Mesendoderm (in vitro differentiated cells): ENCODE measurements around the gene HNRNPM.

Source experiments
- DNase-seq: peaks from one replicate; pipeline ENCODE4 v3.0.0; 2013
- H2AK5ac ChIP-seq: 2 replicates; pipeline ENCODE4 v1.6.1; 2013; ENCODE audit warnings: low read length, inconsistent platforms
- H2BK120ac ChIP-seq: 2 replicates; pipeline ENCODE4 v1.6.1; 2013; ENCODE audit warnings: low read depth, mild to moderate bottlenecking, low read length, moderate library complexity, mixed read lengths
- H2BK15ac ChIP-seq: replicated peaks from 2 replicates; pipeline ENCODE4 v1.6.1; 2013; ENCODE audit warnings: low read depth, mild to moderate bottlenecking, moderate library complexity
- H2BK5ac ChIP-seq: 2 replicates; pipeline ENCODE4 v1.6.1; 2013; ENCODE audit warnings: low read length, inconsistent platforms
- H3K18ac ChIP-seq: 2 replicates; pipeline ENCODE4 v1.6.1; 2013; ENCODE audit warnings: mild to moderate bottlenecking, low read length, mixed read lengths
- H3K23ac ChIP-seq: one replicate; pipeline ENCODE4 v1.6.1; 2013; ENCODE audit warnings: low read length
- H3K27ac ChIP-seq: 2 replicates; pipeline ENCODE4 v1.5.1; 2013; ENCODE audit warnings: low read depth, mild to moderate bottlenecking, inconsistent platforms, low read length, moderate library complexity
- H3K27me3 ChIP-seq: 2 replicates; pipeline ENCODE4 v1.6.1; 2013; ENCODE audit warnings: low read length, control low read depth, mild to moderate bottlenecking, inconsistent platforms; ENCODE audit not compliant: insufficient read depth, poor library complexity
- H3K36me3 ChIP-seq: 2 replicates; pipeline ENCODE4 v1.6.1; 2013; ENCODE audit warnings: low read length, inconsistent platforms; ENCODE audit not compliant: control insufficient read depth, insufficient read depth
- H3K4ac ChIP-seq: one replicate; pipeline ENCODE4 v1.6.1; 2013; ENCODE audit warnings: low read depth, mild to moderate bottlenecking, low read length, moderate library complexity
- H3K4me1 ChIP-seq: 2 replicates; pipeline ENCODE4 v1.6.1; 2013; ENCODE audit warnings: low read depth, low read length, inconsistent platforms; ENCODE audit not compliant: control insufficient read depth
- H3K4me2 ChIP-seq: 2 replicates; pipeline ENCODE4 v1.6.1; 2013; ENCODE audit warnings: low read length
- H3K4me3 ChIP-seq: 2 replicates; pipeline ENCODE4 v1.5.1; 2013; ENCODE audit warnings: mild to moderate bottlenecking, low read length
- H3K56ac ChIP-seq: one replicate; pipeline ENCODE4 v1.6.1; 2013; ENCODE audit warnings: low read length
- H3K79me1 ChIP-seq: 2 replicates; pipeline ENCODE4 v1.6.1; 2013; ENCODE audit warnings: low read length, inconsistent platforms
- H3K79me2 ChIP-seq: 2 replicates; pipeline ENCODE4 v1.6.1; 2013; ENCODE audit warnings: mild to moderate bottlenecking, low read length; ENCODE audit not compliant: control insufficient read depth, insufficient read depth
- H3K9ac ChIP-seq: 2 replicates; pipeline ENCODE4 v1.6.1; 2013; ENCODE audit warnings: low read length, inconsistent platforms
- H4K5ac ChIP-seq: one replicate; pipeline ENCODE4 v1.6.1; 2013; ENCODE audit warnings: low read length
- H4K8ac ChIP-seq: one replicate; pipeline ENCODE4 v1.6.1; 2013; ENCODE audit warnings: low read depth, mild to moderate bottlenecking, control low read depth, low read length, moderate library complexity
- WGBS: extraction: QIAGEN DNeasy Blood & Tissue Kit; methylation state at CpG from one replicate; pipeline ENCODE4 v1.1.7; 2013; ENCODE audit warnings: low lambda C conversion rate, missing lambda C conversion rate; ENCODE audit not compliant: insufficient coverage; ENCODE audit errors: extremely low coverage; 5-methylcytosine and 5-hydroxymethylcytosine counted together

The HNRNPM gene

GRCh38 chr19:8476524-8476923, 31.7 kb downstream of the HNRNPM start:
- peaks cover 35% of the 10 kb centered on the region for H3K36me3 ChIP-seq
- H2BK5ac ChIP-seq, result no peak overlapping the region
- no peak overlapping the region for H3K18ac ChIP-seq
- H3K56ac ChIP-seq, result no peak overlapping the region
- no peak overlapping the region for H2AK5ac ChIP-seq
- H4K5ac ChIP-seq, result no peak overlapping the region
- H3K23ac ChIP-seq, result no peak overlapping the region
- no peak overlapping the region for H3K4me3 ChIP-seq
- WGBS, result no CpG with 5 or more reads among the region's 8 CpGs
- H3K4me2 ChIP-seq, result no peak overlapping the region
- H2BK15ac ChIP-seq, result no peak overlapping the region
- DNase-seq, result no peak
- no peak overlapping the region for H4K8ac ChIP-seq
- H2BK120ac ChIP-seq, result no peak overlapping the region
- peaks cover 25% of the 10 kb centered on the region for H3K79me1 ChIP-seq
- H3K4me1 ChIP-seq, result no peaks in the 10 kb centered on the region
- H3K27ac ChIP-seq, result no peak overlapping the region
- H3K79me2 ChIP-seq, result peaks cover 67% of the 10 kb centered on the region
- no peak overlapping the region for H3K4ac ChIP-seq
- no peak overlapping the region for H3K9ac ChIP-seq
- no peaks in the 10 kb centered on the region for H3K27me3 ChIP-seq

- Histone ChIP-seq H3K56ac (no peak overlapping the region), H3K4me2 (no peak overlapping the region), H2BK5ac (no peak overlapping the region), H2BK120ac (no peak overlapping the region), H4K5ac (no peak overlapping the region), H2BK15ac (no peak overlapping the region), H3K9ac (no peak overlapping the region), H2AK5ac (no peak overlapping the region), H3K36me3 (peaks cover 33% of the 10 kb centered on the region), H3K4me1 (no peaks in the 10 kb centered on the region), H3K27ac (no peak overlapping the region), H3K4me3 (no peak overlapping the region), H3K23ac (no peak overlapping the region), H3K79me1 (peaks cover 29% of the 10 kb centered on the region), H3K27me3 (no peaks in the 10 kb centered on the region), H4K8ac (no peak overlapping the region), H3K79me2 (peaks cover 72% of the 10 kb centered on the region), H3K4ac (no peak overlapping the region), H3K18ac (no peak overlapping the region)
- WGBS, result no CpG with 5 or more reads among the region's 4 CpGs
- no peak for DNase-seq
Observed at GRCh38 chr19:8477889-8478288, 33.1 kb downstream of the HNRNPM start.

GRCh38 chr19:8478598-8478997, 33.8 kb downstream of the HNRNPM start:
- no peak overlapping the region for H2BK15ac ChIP-seq
- peaks cover 32% of the 10 kb centered on the region for H3K79me1 ChIP-seq
- no peak overlapping the region for H2AK5ac ChIP-seq
- no peaks in the 10 kb centered on the region for H3K4me1 ChIP-seq
- no peak overlapping the region for H4K5ac ChIP-seq
- H2BK5ac ChIP-seq, result no peak overlapping the region
- H3K79me2 ChIP-seq, result peaks cover 73% of the 10 kb centered on the region
- H3K23ac ChIP-seq, result no peak overlapping the region
- DNase-seq, result no peak
- no peak overlapping the region for H3K4me3 ChIP-seq
- WGBS, result no CpG with 5 or more reads among the region's 3 CpGs
- H3K18ac ChIP-seq, result no peak overlapping the region
- H3K27ac ChIP-seq, result no peak overlapping the region
- H3K4ac ChIP-seq, result no peak overlapping the region
- no peak overlapping the region for H3K56ac ChIP-seq
- no peak overlapping the region for H3K4me2 ChIP-seq
- H2BK120ac ChIP-seq, result no peak overlapping the region
- peaks cover 32% of the 10 kb centered on the region for H3K36me3 ChIP-seq
- H3K9ac ChIP-seq, result no peak overlapping the region
- H3K27me3 ChIP-seq, result no peaks in the 10 kb centered on the region
- H4K8ac ChIP-seq, result no peak overlapping the region

- H3K4me3 ChIP-seq, result no peak overlapping the region
- H3K79me1 ChIP-seq, result peaks cover 26% of the 10 kb centered on the region
- H2BK15ac ChIP-seq, result no peak overlapping the region
- DNase-seq, result no peak
- no peak overlapping the region for H2BK120ac ChIP-seq
- H2AK5ac ChIP-seq, result no peak overlapping the region
- no peak overlapping the region for H3K56ac ChIP-seq
- H4K5ac ChIP-seq, result no peak overlapping the region
- no peak overlapping the region for H3K18ac ChIP-seq
- WGBS, result no CpG with 5 or more reads among the region's 11 CpGs
- H3K4me2 ChIP-seq, result no peak overlapping the region
- H3K27ac ChIP-seq, result no peak overlapping the region
- no peak overlapping the region for H3K23ac ChIP-seq
- H3K27me3 ChIP-seq, result no peaks in the 10 kb centered on the region
- peaks cover 27% of the 10 kb centered on the region for H3K36me3 ChIP-seq
- no peak overlapping the region for H2BK5ac ChIP-seq
- H3K4me1 ChIP-seq, result no peaks in the 10 kb centered on the region
- H3K4ac ChIP-seq, result no peak overlapping the region
- H4K8ac ChIP-seq, result no peak overlapping the region
- H3K9ac ChIP-seq, result no peak overlapping the region
- H3K79me2 ChIP-seq, result peaks cover 54% of the 10 kb centered on the region
Observed at GRCh38 chr19:8481201-8481600, 36.4 kb downstream of the HNRNPM start.

- no peak overlapping the region for H3K4me2 ChIP-seq
- H3K4ac ChIP-seq, result no peak overlapping the region
- no peak overlapping the region for H2AK5ac ChIP-seq
- no peak overlapping the region for H2BK120ac ChIP-seq
- no peak overlapping the region for H3K27ac ChIP-seq
- no CpG with 5 or more reads among the region's 6 CpGs for WGBS
- no peaks in the 10 kb centered on the region for H3K4me1 ChIP-seq
- H3K79me2 ChIP-seq, result peaks cover 50% of the 10 kb centered on the region
- no peak overlapping the region for H3K56ac ChIP-seq
- peaks cover 24% of the 10 kb centered on the region for H3K36me3 ChIP-seq
- H2BK5ac ChIP-seq, result no peak overlapping the region
- DNase-seq, result no peak
- no peak overlapping the region for H3K23ac ChIP-seq
- H3K18ac ChIP-seq, result no peak overlapping the region
- peaks cover 26% of the 10 kb centered on the region for H3K79me1 ChIP-seq
- H4K5ac ChIP-seq, result no peak overlapping the region
- no peak overlapping the region for H3K4me3 ChIP-seq
- H3K9ac ChIP-seq, result no peak overlapping the region
- no peak overlapping the region for H2BK15ac ChIP-seq
- H4K8ac ChIP-seq, result no peak overlapping the region
- no peaks in the 10 kb centered on the region for H3K27me3 ChIP-seq
Observed at GRCh38 chr19:8481616-8482015, 36.8 kb downstream of the HNRNPM start.

- peaks cover 23% of the 10 kb centered on the region for H3K79me1 ChIP-seq
- no peak overlapping the region for H4K5ac ChIP-seq
- no peak for DNase-seq
- H3K4ac ChIP-seq, result no peak overlapping the region
- H3K18ac ChIP-seq, result no peak overlapping the region
- no peak overlapping the region for H3K9ac ChIP-seq
- H4K8ac ChIP-seq, result no peak overlapping the region
- no peak overlapping the region for H3K4me2 ChIP-seq
- H3K27ac ChIP-seq, result no peak overlapping the region
- peaks cover 29% of the 10 kb centered on the region for H3K36me3 ChIP-seq
- no peak overlapping the region for H2BK15ac ChIP-seq
- no peak overlapping the region for H2AK5ac ChIP-seq
- H3K4me3 ChIP-seq, result no peak overlapping the region
- no peak overlapping the region for H2BK120ac ChIP-seq
- no peak overlapping the region for H3K56ac ChIP-seq
- no peaks in the 10 kb centered on the region for H3K4me1 ChIP-seq
- no peaks in the 10 kb centered on the region for H3K27me3 ChIP-seq
- H3K23ac ChIP-seq, result no peak overlapping the region
- H2BK5ac ChIP-seq, result no peak overlapping the region
- no CpG with 5 or more reads among the region's 11 CpGs for WGBS
- H3K79me2 ChIP-seq, result peaks cover 40% of the 10 kb centered on the region
Observed at GRCh38 chr19:8482696-8483095, 37.9 kb downstream of the HNRNPM start.
